Skin epidermis (tissue), 12 donors: ENCODE data around the gene DPF3.

Source experiments
- H3K27ac ChIP-seq, 21 experiments: fragments of 200-600 bp; sonication (generic) in 11 of 21; one replicate each; pipeline ENCODE4 v1.5.0; 2020; ENCODE audit warnings: mild to moderate bottlenecking in 3 of 21, inconsistent platforms in 2 of 21, moderate library complexity in 2 of 21
- H3K4me3 ChIP-seq, 7 experiments: fragments of 200-600 bp; sonication (generic) in 2 of 7; one replicate each; pipeline ENCODE4 v1.5.0; 2020; ENCODE audit warnings: inconsistent platforms in 2 of 7, mild to moderate bottlenecking in 2 of 7, moderate library complexity in 1 of 7

The DPF3 gene

DNA sequence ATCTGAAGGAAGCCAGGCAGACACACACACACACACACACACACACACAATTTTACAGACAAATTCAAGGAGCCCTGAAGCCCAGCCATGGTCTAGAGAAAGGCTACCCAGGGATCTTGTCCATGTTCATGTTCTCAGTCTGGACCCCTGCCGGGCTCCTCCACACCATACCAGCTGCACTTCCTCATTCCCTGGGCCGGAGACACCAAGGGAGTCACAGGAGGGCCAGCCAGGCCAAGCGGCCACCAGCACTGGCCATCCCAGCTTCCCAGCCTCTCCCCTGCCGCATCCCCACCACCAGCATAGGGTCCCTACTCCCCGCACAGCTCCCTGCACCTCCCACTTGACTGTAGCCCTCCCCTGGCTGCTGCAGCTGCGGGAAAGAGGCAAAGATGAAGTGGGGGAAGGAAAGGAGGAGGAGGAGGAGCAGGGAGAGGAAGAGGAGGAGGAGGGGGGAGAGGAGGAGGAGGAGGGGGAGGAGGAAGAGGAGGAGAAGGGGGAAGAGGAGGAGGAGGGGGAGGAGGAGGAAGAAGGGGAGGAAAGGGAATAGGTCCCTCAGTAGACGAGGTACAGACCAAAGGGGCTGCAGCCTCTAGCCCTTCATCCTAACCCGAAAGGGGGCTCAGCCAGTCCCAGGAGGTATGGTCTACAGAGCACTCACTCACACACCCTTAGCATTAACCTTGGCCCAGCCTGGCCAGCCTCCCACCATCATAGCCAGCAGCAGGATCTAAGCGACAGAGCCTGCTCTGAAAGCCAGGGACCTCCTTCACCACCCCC lies 293.2 kb downstream of the DPF3 start:
- Histone ChIP-seq H3K4me3 (no peak overlapping the region), H3K27ac (no peak overlapping the region)

DNA sequence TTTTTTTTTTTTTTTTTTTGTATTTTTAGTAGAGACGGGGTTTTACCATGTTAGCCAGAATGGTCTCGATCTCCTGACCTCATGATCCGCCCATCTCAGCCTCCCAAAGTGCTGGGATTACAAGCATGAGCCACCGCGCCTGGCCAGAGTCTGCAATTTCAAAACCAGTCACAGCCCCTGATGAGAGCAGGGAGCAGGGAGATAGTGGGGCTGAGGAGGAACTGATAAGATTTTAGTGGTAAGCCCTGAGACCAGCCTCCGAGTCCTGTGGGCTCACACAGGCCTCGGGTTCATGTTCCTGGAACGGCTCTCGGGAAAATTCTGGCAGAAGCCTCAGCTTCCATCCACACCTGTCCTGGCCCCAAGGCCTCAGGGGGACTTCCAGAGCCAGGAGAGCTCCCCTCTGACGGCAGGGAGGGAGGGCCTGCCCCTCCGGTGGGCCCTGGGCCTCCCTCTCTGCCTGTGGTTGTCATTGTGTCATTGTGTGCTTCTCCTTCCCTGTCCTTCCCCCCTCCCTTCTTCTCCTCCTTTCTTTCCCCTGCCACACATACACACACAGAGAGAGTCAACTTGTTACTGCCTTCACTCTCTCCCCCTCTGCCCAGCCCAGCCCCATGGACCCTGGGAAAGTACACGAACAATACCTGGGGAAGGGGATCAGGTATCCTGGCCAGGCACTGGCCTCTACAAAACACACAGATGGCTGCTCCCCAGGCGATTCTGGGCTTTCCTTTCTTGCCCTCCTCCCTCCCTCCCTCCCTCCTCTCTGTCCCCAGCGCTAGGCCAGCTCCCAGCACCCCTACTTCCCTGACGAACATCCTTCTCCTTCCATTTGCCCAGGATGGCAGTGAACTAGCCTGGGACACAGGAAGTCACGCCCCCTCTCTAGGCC lies 294.1 kb downstream of the DPF3 start:
- Histone ChIP-seq H3K27ac (no peak overlapping the region), H3K4me3 (no peak overlapping the region)

DNA sequence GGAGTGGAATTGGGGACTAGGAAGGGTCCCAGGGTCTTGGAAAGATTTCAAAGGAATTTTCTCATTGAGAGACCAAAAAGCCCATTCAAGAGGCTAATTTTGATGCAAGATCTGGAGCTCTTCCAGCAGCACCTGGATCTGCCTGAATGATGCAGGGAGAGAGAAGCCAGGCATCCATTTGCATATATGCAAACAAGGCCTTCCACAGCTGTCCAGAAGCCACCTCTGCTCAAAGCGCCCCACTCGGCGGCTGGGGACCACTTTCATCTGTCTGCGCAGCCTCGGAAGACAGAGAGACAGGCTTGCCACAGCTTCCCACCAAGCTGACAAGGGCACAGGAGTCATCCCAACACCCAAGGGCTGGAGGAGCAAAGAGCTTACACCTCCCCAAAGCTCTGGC lies 295.6 kb downstream of the DPF3 start:
- Histone ChIP-seq H3K27ac (no peak overlapping the region), H3K4me3 (no peak overlapping the region)

DNA sequence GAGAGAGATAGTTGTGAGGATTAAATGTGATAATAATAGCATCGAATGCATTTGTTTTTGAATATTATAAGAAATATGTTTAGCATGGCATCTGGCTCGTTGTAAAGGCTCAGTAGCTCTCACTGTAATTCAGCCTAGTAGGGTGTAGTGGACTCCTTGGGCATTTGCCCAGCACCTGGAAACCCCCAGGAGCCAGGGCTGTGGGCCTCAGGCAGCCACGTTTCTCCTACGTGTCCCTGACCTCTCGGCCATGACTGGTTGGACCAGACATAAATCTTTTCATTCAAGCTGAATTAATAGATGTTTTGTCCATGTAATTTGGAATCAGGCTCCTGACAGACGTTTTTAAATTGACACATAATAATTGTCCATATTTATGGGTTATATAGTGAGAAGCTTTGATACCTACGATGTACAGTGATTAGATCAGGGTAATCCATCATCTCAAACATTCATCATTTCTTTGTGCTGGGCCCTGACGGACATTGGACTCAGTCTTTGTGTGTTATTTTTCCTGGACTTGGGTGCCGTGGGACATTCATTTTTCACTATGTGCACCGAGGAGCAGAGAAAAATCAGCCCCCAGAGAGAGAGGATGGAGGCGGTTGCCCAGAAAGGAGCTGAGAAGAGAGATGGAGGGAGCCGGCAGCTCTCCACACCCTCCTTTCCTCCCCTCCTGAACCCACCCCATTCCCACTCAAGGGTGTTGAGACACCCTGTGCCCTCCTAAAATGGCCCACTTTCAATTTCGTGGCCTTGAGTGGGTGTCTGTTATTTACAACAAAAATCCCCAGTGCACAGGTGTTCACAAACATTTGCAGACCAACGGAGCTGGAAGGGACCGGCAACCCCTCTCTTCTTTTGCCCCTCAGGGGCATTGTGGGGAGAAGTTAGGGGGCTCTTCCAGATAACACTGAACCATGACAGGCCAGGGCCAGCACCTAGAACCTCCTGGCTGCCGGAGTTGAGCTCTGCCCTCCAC lies 296.4 kb downstream of the DPF3 start:
- Histone ChIP-seq H3K4me3 (no peak overlapping the region), H3K27ac (no peak overlapping the region)

DNA sequence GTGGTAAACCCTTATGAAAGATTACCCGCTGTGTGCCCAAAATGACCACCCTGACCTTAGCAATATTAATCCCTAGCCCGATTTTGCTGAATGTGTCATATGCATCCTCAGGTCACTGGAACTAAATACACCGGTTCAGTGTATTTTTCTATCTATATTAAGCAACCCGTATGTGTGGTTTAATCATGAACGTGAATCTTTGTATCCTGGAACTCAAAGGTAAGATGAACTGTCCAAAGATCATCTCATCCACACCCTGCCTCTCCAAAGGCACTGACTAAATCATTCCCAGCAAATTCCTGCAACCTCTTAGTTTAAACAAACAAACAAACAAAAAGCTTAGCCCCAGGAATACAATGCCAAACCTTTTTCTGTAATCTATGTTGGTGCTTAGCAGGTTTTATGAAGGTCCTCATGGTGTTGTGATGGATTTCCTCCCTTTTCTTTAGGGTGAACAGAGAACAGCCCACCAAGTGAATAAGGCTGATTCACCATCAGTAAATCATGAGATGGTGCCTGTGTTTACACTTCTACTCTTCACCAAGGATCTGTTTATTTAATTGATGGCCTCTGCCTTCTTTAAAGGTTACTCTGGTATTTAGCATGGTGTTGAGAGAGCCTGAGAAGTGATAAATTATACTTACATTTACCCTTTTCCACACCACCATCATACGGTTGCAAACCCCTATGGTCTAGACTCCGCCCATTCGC lies 298.6 kb downstream of the DPF3 start:
- Histone ChIP-seq H3K27ac (no peak overlapping the region), H3K4me3 (no peak overlapping the region)

DNA sequence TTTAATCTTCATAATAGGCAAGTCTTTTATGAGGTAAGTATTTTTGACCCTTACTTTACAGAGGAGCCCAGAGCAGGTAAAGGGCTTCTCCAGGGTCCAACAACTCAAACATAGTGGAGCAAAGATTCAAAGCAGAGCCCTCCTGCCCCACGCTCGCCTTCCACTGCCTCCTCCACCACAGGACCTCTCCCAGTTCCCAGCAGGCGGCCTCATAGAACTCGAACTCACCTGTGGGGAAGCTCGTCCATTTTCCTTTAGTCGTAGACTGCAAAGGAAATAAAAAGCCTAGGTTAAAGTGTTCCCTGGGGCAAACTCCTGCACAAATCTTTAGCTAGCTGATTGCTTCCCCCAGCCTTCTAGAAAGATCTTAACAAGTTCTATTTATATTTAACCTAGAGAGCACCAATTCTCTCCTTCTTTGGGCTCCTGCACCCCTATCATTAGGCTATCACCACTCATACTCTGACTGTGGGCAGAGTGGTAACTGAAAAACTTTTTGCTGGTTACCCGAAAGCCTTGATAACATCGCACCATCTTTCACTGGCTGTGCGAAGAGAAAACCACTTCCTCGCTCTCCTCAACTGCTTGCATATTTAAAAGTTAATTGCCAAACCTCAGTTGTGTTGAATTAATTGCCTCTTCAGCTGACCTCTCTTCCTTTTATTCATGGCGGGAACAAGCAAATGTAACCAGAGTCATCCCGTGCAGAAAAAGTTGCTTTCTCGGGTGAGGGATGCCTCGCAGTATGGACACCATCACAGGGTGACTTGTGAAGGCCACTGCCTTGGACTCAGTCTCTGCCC lies 299.6 kb downstream of the DPF3 start:
- Histone ChIP-seq H3K4me3 (no peak overlapping the region), H3K27ac (no peak overlapping the region)

DNA sequence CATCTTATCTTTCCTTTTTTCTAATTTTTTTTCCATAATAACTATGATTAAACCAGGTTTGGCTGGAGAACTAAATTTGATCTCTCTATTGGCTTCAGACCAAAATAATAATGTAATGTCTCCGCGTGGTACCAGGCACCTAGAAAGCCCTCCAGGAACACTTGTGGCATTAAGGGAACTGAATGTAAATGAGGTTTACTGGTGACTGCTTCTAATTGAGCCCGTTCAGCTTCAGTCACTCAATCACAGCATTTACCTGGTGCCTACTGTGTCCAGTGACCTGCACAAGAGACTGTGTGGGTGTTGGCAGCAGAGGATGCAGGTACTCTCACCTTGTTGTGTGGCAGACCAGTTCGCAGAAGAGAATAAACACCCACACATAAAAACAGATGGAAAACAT lies 302.5 kb downstream of the DPF3 start:
- no peak overlapping the region for H3K27ac ChIP-seq
- no peak overlapping the region for H3K4me3 ChIP-seq

DNA sequence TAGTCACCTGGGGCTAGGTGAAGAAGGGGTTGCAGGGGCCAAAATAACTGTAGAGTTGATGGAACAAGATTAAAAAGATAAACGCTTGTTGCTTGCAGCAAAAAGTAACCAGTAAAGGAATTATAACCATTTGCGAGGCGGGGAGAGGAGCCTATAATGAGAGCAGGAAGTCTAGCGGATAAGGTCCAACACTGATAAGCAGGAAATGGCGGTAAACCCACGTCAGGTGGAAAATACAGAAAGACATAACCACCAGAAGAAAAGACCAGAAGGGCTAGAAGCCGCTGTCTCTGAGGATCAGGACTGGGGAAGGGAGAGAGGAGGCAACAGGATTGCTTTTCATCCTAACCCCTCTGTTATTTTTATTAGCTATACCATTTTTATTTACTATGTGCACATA lies 303.3 kb downstream of the DPF3 start:
- no peak overlapping the region for H3K4me3 ChIP-seq
- no peak overlapping the region for H3K27ac ChIP-seq

DNA sequence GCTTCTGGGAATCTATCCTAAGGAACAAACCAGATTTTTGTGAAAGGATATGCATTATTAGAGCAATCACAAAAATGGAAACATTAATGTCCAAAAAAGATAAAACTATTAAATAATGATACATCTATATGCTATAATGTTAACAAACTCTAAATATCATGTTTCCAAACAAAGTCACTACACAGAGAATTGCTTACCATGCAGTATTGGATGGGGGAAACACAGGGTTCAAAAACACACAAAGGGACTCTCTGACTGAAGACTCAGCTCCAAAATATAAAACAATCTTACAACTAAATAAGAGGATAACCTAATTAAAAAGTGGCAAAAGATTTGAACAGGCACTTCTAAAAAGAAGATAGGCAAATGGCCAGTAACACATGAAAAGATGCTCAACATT lies 304.2 kb downstream of the DPF3 start:
- H3K27ac ChIP-seq, result no peak overlapping the region
- no peak overlapping the region for H3K4me3 ChIP-seq

DNA sequence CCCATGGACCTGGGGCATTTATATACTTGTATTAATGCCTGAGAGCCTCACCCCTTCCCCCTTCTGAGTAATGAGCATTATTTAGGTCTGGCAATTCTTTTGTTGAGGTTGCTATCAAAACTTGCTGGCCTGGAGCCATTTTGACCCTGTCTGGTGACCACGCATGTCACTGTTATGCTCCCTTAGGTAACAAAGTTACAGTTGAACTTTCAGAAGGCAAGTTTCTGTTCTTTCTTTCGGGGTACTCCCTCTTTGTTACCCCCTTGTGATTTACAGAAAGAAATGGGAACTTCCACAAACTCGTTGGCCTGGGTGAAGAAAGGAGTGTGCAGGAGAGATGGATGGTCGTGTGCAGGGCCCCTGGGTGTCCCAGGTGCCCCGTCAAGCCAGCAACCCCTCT lies 305.4 kb downstream of the DPF3 start:
- Histone ChIP-seq H3K4me3 (no peak overlapping the region), H3K27ac (no peak overlapping the region)

DNA sequence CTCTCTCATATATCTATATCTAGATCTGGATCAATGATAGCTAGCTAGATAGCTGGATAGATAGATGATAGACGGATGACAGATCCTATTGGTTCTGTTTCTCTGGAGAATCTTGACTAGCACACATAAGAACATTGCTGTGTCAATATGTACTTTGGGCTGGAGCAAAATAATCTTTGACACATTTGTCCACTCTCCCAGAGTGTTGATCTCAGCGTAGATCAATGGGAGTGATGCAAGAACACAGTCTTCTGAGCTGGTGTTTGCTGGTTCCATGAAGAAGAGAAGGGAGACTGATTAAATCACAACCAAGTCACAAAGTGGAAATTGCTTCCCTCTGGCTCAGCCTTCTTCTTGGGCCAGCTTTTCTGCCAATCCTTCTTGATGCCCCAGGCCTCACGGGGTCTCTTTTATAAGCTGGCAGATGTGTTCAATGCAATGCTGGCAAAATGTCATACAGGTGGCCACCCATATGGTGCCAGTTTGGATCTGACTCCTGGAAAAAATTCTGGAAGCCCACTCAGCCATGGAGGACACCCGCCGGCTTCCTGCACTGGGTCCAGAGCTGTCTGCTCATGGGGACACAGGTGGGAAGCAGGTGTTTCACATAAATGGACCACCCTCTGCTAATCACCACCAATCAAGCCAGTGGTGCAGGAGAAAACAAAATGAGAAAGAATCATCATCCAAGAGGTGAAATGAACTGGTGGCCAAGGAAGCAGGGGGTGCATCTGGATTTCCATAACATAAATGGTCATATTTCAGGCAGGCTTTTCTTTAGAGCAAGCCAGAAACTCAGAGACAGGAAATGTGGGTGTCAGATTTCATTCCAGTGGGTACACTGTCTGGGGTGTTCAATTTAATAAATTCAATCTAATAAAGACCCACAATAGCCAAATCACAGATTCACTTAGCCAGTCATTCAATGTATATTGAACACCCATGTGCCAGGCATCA lies 310.3 kb downstream of the DPF3 start:
- Histone ChIP-seq H3K4me3 (no peak overlapping the region), H3K27ac (no peak overlapping the region)

DNA sequence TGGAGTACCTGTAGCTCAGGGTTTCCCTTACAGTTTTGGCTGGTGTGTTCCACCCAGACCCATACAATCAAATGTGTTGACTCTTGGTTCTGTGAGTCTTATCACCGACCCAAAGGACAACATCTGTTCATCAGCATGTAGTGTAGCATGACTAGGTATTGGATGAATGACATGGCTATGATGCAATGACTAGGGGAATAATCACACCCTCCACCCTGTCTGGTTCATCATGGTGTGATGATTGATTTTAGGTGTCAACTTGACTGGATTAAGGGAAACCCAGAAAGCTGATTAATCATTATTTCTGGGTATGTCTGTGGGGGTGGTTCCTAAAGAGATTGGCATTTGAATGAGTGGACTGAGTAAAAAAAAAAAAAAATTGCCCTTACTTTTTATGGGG lies 311.3 kb downstream of the DPF3 start:
- Histone ChIP-seq H3K27ac (no peak overlapping the region), H3K4me3 (no peak overlapping the region)

DNA sequence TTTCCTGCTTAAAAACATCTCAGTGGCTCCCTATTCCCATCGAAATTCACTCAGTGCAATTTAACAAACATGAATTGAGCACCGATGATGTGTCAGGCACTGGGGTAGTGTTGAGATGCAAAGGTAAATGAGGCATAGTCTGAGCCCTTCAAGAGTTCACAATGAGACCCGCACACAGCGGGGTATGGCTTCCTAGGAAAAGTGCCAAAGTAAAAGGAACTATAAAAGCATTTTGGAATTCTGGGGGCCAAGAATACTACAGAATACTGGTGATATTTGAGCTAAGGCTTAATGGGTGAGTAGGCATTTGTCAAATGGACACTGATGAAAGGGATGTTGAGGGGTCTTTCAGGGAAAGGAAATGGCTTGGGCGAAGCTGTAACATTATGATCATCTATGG lies 315.4 kb downstream of the DPF3 start:
- H3K4me3 ChIP-seq, result no peak overlapping the region
- H3K27ac ChIP-seq, result no peak overlapping the region

DNA sequence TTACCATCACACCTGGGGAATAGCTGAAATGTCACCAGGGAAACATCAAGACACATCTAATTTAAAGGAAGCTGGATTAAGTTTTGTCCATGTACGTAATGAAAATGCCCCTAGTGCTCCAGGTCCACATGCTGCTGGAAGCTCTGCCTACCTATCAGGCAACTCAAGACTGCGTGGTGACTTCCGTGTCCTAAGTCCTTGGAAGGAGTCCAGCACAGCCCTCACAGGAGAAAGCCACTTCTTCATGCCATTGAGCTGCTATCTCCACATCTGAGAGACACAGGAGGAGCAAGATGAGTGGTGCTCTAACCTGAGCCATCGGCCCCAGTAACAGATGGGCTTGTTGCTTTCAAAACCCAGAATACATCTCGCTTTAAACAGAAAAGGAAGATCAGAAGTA lies 316.4 kb downstream of the DPF3 start:
- H3K4me3 ChIP-seq, result no peak overlapping the region
- H3K27ac ChIP-seq, result no peak overlapping the region

DNA sequence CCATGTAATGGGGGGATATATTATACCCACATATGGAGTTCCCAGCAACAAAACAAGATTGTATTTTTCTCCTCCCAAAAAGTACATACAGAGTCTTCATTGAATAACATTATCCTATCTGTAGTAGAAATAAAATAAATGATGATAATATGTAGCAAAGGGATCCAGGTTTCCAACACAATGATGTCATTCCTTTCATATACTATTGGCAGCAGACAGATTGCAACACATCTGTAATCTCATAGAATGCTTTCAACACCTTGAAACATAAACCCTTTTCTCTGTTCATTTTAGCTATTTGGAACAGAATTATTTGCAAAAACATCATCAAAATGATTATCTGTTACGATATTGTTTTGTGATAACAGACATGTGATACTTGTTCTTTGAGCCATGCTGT lies 317.6 kb downstream of the DPF3 start:
- Histone ChIP-seq H3K4me3 (no peak overlapping the region), H3K27ac (no peak overlapping the region)

DNA sequence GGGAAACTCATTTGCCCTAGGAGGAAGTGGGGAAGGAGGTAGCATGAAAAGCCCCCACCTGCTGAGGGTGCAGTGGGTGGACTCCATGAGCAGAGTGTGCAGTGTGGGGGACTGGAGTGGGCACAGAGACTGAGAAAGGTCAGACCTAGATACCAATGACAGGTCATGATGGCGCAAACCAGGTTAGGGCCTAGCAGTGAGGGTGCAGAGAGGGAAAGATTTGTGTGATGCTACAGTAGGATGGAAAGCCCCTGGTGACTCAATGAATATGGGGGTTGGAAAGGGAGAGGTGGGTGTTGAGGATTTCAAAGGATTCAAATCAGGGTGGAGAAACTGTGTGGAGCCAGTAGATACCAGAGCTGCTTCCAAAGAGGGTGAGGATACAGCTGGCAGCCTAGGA lies 319.2 kb downstream of the DPF3 start:
- Histone ChIP-seq H3K27ac (no peak overlapping the region), H3K4me3 (no peak overlapping the region)

DNA sequence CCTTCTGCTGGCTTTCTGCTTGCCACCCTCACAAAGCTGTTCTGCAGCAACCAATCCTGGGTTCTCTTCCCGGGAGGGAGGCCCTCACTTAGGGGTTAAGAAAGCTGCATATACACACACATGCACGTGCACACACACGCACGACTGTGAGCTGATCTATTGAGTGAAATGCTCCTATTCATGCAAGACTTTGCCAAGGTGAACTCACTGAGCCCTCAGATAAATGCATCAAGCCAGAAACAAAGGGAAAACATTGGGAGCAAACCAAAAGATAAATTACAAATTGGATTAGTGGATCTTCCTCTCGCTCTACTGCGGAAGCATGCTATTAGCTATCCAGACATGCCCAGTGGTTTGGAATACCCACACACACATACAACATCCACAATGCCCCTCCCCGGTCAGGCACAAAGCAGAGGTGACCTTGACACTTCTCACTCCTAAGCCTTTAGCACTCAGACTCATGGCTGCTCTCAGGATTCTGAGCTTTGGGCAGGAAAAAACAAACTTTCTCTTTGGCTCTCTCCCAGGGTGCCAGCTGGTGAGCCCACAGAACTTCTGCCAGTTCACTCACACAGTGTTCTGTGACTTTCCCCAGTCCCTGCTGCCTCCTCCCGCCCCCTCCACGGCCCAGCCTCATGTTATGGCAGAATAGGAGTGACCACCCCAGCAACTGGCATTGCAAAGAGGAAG lies 320.0 kb downstream of the DPF3 start:
- no peak overlapping the region for H3K27ac ChIP-seq
- H3K4me3 ChIP-seq, result no peak overlapping the region
